K562 (cell line): ENCODE results near the gene SNRNP70. TPM values are rescaled to one million over a fixed set of nuclear protein-coding genes. Genes with fewer than 3 reads are reported as not detected.

Experiments
- ATAC-seq: fragments of 200-7000 bp; cut with Tn5 transposase; 3 replicates; pipeline ENCODE4 v1.9.1; 2020; ENCODE audit warnings: moderate library complexity
- BruUV-seq: library from RNA; stranded (reverse); fragments of 400-500 nt; replicated peaks from 2 replicates; lab custom pipeline; 2021; lab: Mats Ljungman, UMichigan
- CTCF ChIA-PET: fragments of 300-600 bp; formaldehyde crosslinking; extraction: SDS; loops from one replicate; lab custom pipeline; 2021; ENCODE audit warnings: low intra/inter-chr PET ratio; lab: Yijun Ruan, JAX
- POLR2A ChIA-PET: fragments of 300-600, 350-650 bp; sonication (Branson Sonifier 250); formaldehyde crosslinking; extraction: SDS; loops from one replicate; lab custom pipeline; 2021; ENCODE audit warnings: antibody characterized with exemption, inconsistent platforms; lab: Yijun Ruan, JAX
- DNase-seq, 4 experiments: peaks; one replicate each; pipeline versions ENCODE4 v3.0.0 to v3.0.0-alpha.2; 2011 to 2018; ENCODE audit warnings: low spot score in 3 of 4, mixed read lengths in 3 of 4; ENCODE audit errors: extremely low read depth in 1 of 4
- FAIRE-seq: peaks from 2 replicates; lab custom pipeline; 2011; peaks lifted over from hg19 to GRCh38; lab: Jason Lieb, UNC
- H2AFZ ChIP-seq: 2 replicates; pipeline ENCODE4 v1.6.0; 2011; ENCODE audit warnings: low read depth, low read length, control low read depth, inconsistent platforms
- H3K27ac ChIP-seq: fragments of 200-600 bp; 3 replicates; pipeline ENCODE4 v1.8.0; 2011; ENCODE audit warnings: low read depth, mild to moderate bottlenecking, control low read depth, inconsistent platforms, low read length, moderate library complexity, mixed read lengths; ENCODE audit errors: extremely low read depth
- H3K27me3 ChIP-seq, 2 experiments: fragments of 300-600 bp in 1 of 2; 2 replicates in 1 of 2; 3 replicates in 1 of 2; pipeline versions ENCODE4 v1.6.0 to v1.8.0; 2011; ENCODE audit warnings: inconsistent platforms in 2 of 2, low read length in 2 of 2, mild to moderate bottlenecking in 1 of 2, mixed read lengths in 1 of 2, moderate library complexity in 1 of 2; ENCODE audit not compliant: control insufficient read depth in 2 of 2, insufficient read depth in 2 of 2
- H3K36me3 ChIP-seq: fragments of 300-600 bp; 3 replicates; pipeline ENCODE4 v1.8.0; 2011; ENCODE audit warnings: mild to moderate bottlenecking, low read length, inconsistent platforms; ENCODE audit not compliant: control insufficient read depth, insufficient read depth
- H3K4me1 ChIP-seq, 2 experiments: fragments of 200-600 bp in 1 of 2; replicated peaks in 1 of 2; 2 replicates in 1 of 2; 3 replicates in 1 of 2; pipeline versions ENCODE4 v1.5.1 to v1.8.0; 2011; ENCODE audit warnings: inconsistent platforms in 2 of 2, low read length in 2 of 2, mild to moderate bottlenecking in 1 of 2, mixed read lengths in 1 of 2, moderate library complexity in 1 of 2; ENCODE audit not compliant: control insufficient read depth in 2 of 2, insufficient read depth in 2 of 2
- H3K4me2 ChIP-seq: 2 replicates; pipeline ENCODE4 v1.6.1; 2011; ENCODE audit warnings: low read length, control low read depth, inconsistent platforms, mixed read lengths; ENCODE audit not compliant: insufficient read depth
- H3K4me3 ChIP-seq: fragments of 200-600 bp; sonication (generic), shearing (Covaris generic); 2 replicates; pipeline ENCODE4 v1.5.1; 2016; ENCODE audit warnings: control low read depth, inconsistent platforms
- H3K79me2 ChIP-seq: fragments of 200-600 bp; 3 replicates; pipeline ENCODE4 v1.8.0; 2011; ENCODE audit warnings: low read length, inconsistent platforms; ENCODE audit not compliant: control insufficient read depth, insufficient read depth
- H3K9ac ChIP-seq, 2 experiments: 2 replicates each; pipeline versions ENCODE4 v1.6.0 to v1.6.1; 2011; ENCODE audit warnings: low read depth in 2 of 2, low read length in 2 of 2, control low read depth in 1 of 2, inconsistent platforms in 1 of 2, mild to moderate bottlenecking in 1 of 2, mixed read lengths in 1 of 2; ENCODE audit not compliant: insufficient read depth in 1 of 2
- H3K9me1 ChIP-seq: one replicate; pipeline ENCODE4 v1.6.0; 2011; ENCODE audit warnings: inconsistent platforms, mild to moderate bottlenecking, low read length, moderate library complexity; ENCODE audit not compliant: control insufficient read depth, insufficient read depth
- H3K9me3 ChIP-seq: replicated peaks from 2 replicates; pipeline ENCODE4 v1.5.1; 2011; ENCODE audit warnings: low read depth, low read length, inconsistent platforms; ENCODE audit not compliant: control insufficient read depth, insufficient read depth
- H4K20me1 ChIP-seq: replicated peaks from 2 replicates; pipeline ENCODE4 v1.6.1; 2011; ENCODE audit warnings: low read length, inconsistent platforms, mixed read lengths; ENCODE audit not compliant: control insufficient read depth, insufficient read depth
- ADNP ChIP-seq: fragments of 200-800 bp; sonication (Bioruptor generic); IDR thresholded peaks from 2 replicates; pipeline ENCODE4 v1.6.1; 2016; ENCODE audit warnings: missing genetic modification characterization, missing compliant biosample characterization
- CBFA2T3 ChIP-seq: fragments of 450-650 bp; IDR thresholded peaks from 2 replicates; pipeline ENCODE4 v1.6.1; 2017
- CCNT2 ChIP-seq: IDR thresholded peaks from 2 replicates; pipeline ENCODE4 v1.6.1; 2011; ENCODE audit warnings: borderline replicate concordance, low read depth, mild to moderate bottlenecking, moderate library complexity, mixed read lengths, low read length; ENCODE audit not compliant: insufficient read length; ENCODE audit errors: extremely low read depth
- CREM ChIP-seq: IDR thresholded peaks from 2 replicates; pipeline ENCODE4 v1.6.1; 2014; ENCODE audit warnings: antibody characterized with exemption, low read depth
- MYC ChIP-seq, 2 experiments: fragments of 250-450 bp in 1 of 2; sonication (Bioruptor Pico) in 1 of 2; IDR thresholded peaks; 2 replicates each; pipeline versions ENCODE4 v1.5.1 to v1.6.1; 2012 to 2021; ENCODE audit warnings: low read depth in 2 of 2, borderline replicate concordance in 1 of 2, improper control_type of control experiment in 1 of 2, low read length in 1 of 2, mild to moderate bottlenecking in 1 of 2, moderate library complexity in 1 of 2
- REST ChIP-seq, 2 experiments: fragments of 450-650 bp; formaldehyde crosslinking in 1 of 2; IDR thresholded peaks; 2 replicates each; pipeline versions ENCODE4 v1.4.0 to v1.6.1; 2014 to 2020; ENCODE audit warnings: mild to moderate bottlenecking in 2 of 2, borderline replicate concordance in 1 of 2, low read depth in 1 of 2
- RNF2 ChIP-seq: sonication (generic); IDR thresholded peaks from 2 replicates; pipeline ENCODE4 v1.6.1; 2016
- U2AF1 ChIP-seq: fragments of 200-400 bp; formaldehyde crosslinking; optimal IDR thresholded peaks from 2 replicates; pipeline ENCODE3; 2017; ENCODE audit warnings: mild to moderate bottlenecking, low read depth, low read length, moderate library complexity
- YY1 ChIP-seq, 3 experiments: IDR thresholded peaks; 2 replicates each; pipeline ENCODE4 v1.6.1; 2011; ENCODE audit warnings: low read length in 2 of 3, mild to moderate bottlenecking in 2 of 3, moderate library complexity in 2 of 3, borderline replicate concordance in 1 of 3, control low read depth in 1 of 3, low read depth in 1 of 3; ENCODE audit not compliant: insufficient read depth in 3 of 3, insufficient replicate concordance in 2 of 3, control insufficient read depth in 1 of 3, insufficient read length in 1 of 3; ENCODE audit errors: extremely low read depth in 1 of 3
- WGBS: fragments of 100-300 bp; shearing (Covaris generic); methylation state at CpG from one replicate; pipeline ENCODE4 v1.1.6; 2016; ENCODE audit warnings: low coverage, mixed read lengths; ENCODE audit not compliant: insufficient coverage; ENCODE audit errors: missing lambda C conversion rate; 5-methylcytosine and 5-hydroxymethylcytosine counted together
- in situ Hi-C: fragments of 300-500 bp; cut with MboI; formaldehyde crosslinking; loops from 4 replicates; pipeline ENCODE4 v1.15.0; 2018; ENCODE audit warnings: inconsistent platforms, mixed read lengths
- intact Hi-C: fragments of 100-400 bp; cut with micrococcal nuclease; formaldehyde crosslinking; loops from 2 replicates; pipeline ENCODE4 v1.14.2; 2022
- polyA plus RNA-seq, 8 experiments: library from polyadenylated mRNA; depleted of rRNA in 4 of 8; stranded (reverse) in 5 of 8; unstranded in 3 of 8; fragments of >200 nt; fragmentation: Nextera tagmentation in 2 of 8; fragmentation: Illumina TruSeq in 1 of 8; extraction: Ambion mirVana in 2 of 8; extraction: Trizol in 1 of 8; gene quantifications; 2 replicates each; pipeline versions ENCODE4 v1.2.1 to v1.2.3, GENCODE V29; 2011 to 2014; ENCODE audit warnings: inconsistent platforms in 1 of 8, missing spikeins in 1 of 8
- total RNA-seq, 7 experiments: library from RNA; depleted of rRNA in 6 of 7; stranded (reverse); fragments of >200 nt in 6 of 7; fragmentation: Illumina TruSeq in 2 of 7; extraction: Trizol in 2 of 7; gene quantifications; 2 replicates each; pipeline versions ENCODE4 v1.2.1 to v1.2.3, GENCODE V29; 2011 to 2021; ENCODE audit warnings: low replicate concordance in 1 of 7

The SNRNP70 gene
- total and polyA plus RNA-seq, 9 of the 15 experiments (the other 6 are each of a cell fraction or from before 2014, with no cell fraction given) = 2.8 to 496 (median 136) TPM

GRCh38 chr19:49155005-49155819, 70.0 kb downstream of the SNRNP70 start, which contains the start of gene HRC (continued):
- TF ChIP-seq RNF2 (peak; percentile 73), CREM (peak; percentile 43; the same call in 1 of the 2 replicates), CCNT2 (no peak), MYC (IDR thresholded peaks at IDR 0.05; ENCODE audit: low read depth, low read length) (peak; percentile 87), MYC (CRISPR knock-in tag; IDR thresholded peaks at IDR 0.05; ENCODE audit: borderline replicate concordance, low read depth) (no peak), U2AF1 (no peak)

GRCh38 chr19:49155820-49156346, 70.6 kb downstream of the SNRNP70 start:
- peaks cover 56 to 83% of the 10 kb centered on the region in 2 experiments for H3K4me1 ChIP-seq
- in situ Hi-C loops (no loop called here), intact Hi-C loops (loop anchor here (5.0 to 10.0 kb wide), 3 partner anchors 39 to 436 kb away; partner anchors contain the start of genes C19orf73, GYS1, PPFIA3 and PRR12)
- POLR2A ChIA-PET = interaction anchor here (0.6 to 1.9 kb wide), 6 partner anchors 10 to 1139 kb away, joined by 3 to 7 read pairs (median 4); no protein-coding TSS in a partner anchor
- DNase-seq = peak; percentile 20 to 75 (median 42)
- peak; percentile 58 for FAIRE-seq
- H3K27me3 ChIP-seq = no peaks in the 10 kb centered on the region
- H3K9me1 ChIP-seq = no peaks in the 10 kb centered on the region
- H3K4me3 ChIP-seq = peak overlapping the region; percentile 36
- H4K20me1 ChIP-seq = peaks cover 5% of the 10 kb centered on the region; the same call in 1 of the 2 replicates
- peak overlapping the region; percentile 85 for H3K27ac ChIP-seq
- no peaks in the 10 kb centered on the region for H3K9me3 ChIP-seq
- ATAC-seq = peak; percentile 10
- H3K9ac ChIP-seq = peak overlapping the region; percentile 73 to 91
- no TSS peak for BruUV-seq
- peak overlapping the region; percentile 73 for H2AFZ ChIP-seq
- H3K36me3 ChIP-seq = peaks cover 9% of the 10 kb centered on the region; the same call in 1 of the 3 replicates
- peaks cover 38% of the 10 kb centered on the region for H3K79me2 ChIP-seq
- 0% methylated on average over 4 of the region's 4 CpGs for WGBS
- CTCF ChIA-PET = no interaction called here
- peak overlapping the region; percentile 89 for H3K4me2 ChIP-seq
- TF ChIP-seq YY1 (IDR thresholded peaks at IDR 0.05; ENCODE audit: borderline replicate concordance in 1 of 3, control insufficient read depth in 1 of 3, extremely low read depth in 1 of 3, insufficient read depth in 3 of 3, insufficient read length in 1 of 3, insufficient replicate concordance in 2 of 3, low read depth in 1 of 3, low read length in 2 of 3) (peak; percentile 30 to 77 (median 44)), CBFA2T3 (peak; percentile 39; the same call in 1 of the 2 replicates), REST (IDR thresholded peaks at IDR 0.05; ENCODE audit: borderline replicate concordance) (0 out of 2 replicates have a peak, but pooled peaks have one; percentile 11), REST (CRISPR knock-in tag; IDR thresholded peaks at IDR 0.05; ENCODE audit: low read depth) (no peak), ADNP (tag) (no peak)
